ACHN (cell line): ENCODE data around the gene PHF19.
A peak's percentile ranks its signal among the peaks of the same experiment; 100 is the strongest.

Experiments used
- DNase-seq: peaks from one replicate; pipeline ENCODE4 v3.0.0-alpha.2; 2015
- in situ Hi-C: cut with HindIII; loops from 2 replicates; pipeline ENCODE4 v1.10.0; 2017; ENCODE audit warnings: low sequenced_read_pairs, low pct_ligation_motif_present, low pct_unique_long_range_greater_than_20kb

Gene PHF19

DNA sequence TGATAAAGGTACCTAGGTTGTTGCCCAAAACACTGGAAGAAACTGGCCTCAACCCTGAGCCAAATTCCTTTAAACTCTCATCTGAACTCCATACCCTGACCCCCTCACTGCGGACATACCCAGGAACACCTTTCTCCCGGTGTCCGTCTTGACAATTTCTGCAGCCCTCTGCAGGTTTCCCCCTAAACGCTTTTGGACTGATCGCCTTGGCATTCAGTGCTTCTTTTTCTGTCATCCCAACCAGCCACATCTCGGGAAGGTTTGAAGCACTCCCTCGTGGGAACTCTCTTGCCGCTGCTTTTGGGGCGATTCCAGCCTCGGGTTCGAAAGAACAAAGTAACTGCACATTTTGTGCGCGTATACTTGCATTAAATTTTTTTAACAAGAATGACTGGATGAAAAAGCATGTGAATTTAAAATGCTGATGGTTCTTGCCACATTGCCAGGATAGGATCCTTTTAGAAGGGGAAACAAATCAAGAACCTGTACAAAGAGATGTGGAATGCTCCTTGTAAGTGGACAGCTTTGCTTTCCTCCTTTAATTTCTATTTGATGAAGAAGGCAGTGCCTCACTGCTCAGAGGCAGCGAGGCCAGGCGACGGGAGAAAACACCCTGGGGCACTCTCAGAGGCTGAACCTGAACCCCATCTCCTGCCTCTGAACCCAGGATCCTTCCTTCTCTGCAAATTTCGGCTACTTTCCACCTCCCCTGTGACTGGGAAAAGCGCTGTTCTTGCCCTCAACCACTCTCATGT lies 34.9 kb downstream of the PHF19 start:
- DNase-seq, result peak; percentile 20
- in situ Hi-C loops, result no loop called here

GRCh38 chr9:120839146-120839545 lies 37.8 kb downstream of the PHF19 start:
- DNase-seq, result no peak
- in situ Hi-C loops, result no loop called here

DNA sequence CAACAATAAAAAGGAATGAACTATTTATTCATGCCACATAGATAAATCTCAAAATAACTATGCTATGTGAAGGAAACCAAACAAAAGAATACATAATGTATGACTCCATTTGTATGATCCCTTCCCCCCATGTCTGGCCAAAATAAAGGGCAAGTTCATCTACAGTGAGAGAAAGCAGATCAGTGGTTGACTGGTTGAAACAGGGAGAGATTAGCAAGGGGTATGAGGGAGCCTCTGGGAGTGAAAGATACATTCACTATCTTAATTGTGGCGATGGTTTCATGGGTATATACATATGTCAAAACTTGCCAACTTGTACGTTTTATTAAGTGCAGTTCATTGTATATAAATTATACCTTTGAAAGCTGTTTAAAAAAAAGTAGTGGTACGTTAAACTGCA lies 39.1 kb downstream of the PHF19 start:
- in situ Hi-C loops, result no loop called here
- no peak for DNase-seq

- DNase-seq, result no peak
- in situ Hi-C loops, result no loop called here
Observed at GRCh38 chr9:120833325-120833724, 43.7 kb downstream of the PHF19 start.

DNA sequence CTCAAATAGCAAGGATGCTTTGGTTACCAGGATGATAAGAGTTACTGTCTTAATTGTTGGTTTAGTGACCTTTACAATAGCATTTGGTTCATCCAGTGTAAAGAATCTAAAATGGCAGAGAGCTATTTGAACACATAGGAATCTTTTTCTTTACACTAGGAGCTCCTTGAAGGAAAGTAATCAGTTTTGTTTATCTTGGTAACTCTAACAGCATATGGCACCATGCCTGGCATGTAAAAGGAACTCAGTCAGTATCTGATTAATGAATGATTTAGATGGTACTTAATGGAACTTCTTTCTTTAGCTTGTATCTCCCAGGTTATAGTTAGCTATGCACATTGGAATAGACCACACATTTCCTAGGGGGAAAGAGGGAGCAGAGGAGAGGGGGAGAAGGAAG lies 44.2 kb downstream of the PHF19 start:
- in situ Hi-C loops, result no loop called here
- no peak for DNase-seq

DNA sequence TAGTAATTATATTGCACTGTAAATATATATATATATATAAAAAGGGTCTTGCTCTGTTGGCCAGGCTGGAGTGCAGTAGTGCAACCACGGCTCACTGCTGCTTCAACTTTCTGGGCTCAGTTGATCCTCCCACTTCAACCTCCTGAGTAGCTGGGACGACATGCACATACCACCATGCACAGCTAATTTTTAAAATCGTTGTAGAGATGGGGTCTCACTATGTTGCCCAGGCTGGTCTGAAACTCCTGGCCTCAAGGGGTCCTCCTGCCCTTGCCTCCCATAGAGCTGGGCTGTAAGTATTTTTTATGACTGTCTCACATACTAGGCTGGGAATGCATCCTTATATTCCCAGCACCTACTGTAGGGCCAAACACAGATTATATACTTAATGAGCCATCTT lies 46.1 kb downstream of the PHF19 start:
- in situ Hi-C loops, result no loop called here
- DNase-seq, result no peak

GRCh38 chr9:120830151-120830550 lies 46.8 kb downstream of the PHF19 start:
- in situ Hi-C loops, result no loop called here
- DNase-seq, result no peak

DNA sequence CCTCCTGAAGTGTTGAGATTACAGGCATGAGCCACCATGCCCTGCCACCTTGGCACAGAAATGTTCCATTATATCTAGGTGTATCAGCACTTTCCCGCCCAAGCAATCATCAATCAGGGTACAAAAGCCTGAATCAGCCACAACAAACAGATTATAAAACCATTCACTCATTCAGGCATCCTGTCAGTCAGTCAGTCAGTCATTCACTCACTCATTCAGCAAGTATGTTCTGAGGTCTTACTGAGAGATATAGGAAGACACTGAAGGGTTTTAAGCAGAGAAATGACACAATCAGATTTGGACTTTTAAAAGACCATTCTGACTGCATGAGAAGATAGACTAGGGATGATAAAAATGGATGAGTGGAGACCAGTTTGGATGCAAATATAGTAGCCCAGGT lies 47.3 kb downstream of the PHF19 start:
- in situ Hi-C loops, result no loop called here
- DNase-seq, result no peak

GRCh38 chr9:120820095-120820494 lies 56.9 kb downstream of the PHF19 start:
- in situ Hi-C loops, result no loop called here
- DNase-seq, result no peak

DNA sequence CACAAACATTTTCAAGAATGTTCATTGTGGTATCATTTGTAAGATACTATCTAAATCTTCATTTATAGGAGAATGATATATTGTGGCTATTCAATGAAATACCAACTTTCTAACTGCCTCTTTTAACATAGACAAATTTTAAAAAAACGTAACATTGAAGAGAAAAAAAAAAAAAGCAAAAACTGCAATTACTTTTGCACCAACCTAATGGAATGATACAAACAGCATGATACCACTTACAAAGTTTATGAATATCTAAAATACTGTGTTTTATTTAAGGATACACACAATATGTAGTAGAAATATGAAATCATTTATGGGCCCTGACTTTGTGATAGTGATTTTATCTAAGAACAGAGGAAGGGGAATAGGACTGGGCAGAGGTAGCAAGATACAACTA lies 58.4 kb downstream of the PHF19 start:
- in situ Hi-C loops, result no loop called here

DNA sequence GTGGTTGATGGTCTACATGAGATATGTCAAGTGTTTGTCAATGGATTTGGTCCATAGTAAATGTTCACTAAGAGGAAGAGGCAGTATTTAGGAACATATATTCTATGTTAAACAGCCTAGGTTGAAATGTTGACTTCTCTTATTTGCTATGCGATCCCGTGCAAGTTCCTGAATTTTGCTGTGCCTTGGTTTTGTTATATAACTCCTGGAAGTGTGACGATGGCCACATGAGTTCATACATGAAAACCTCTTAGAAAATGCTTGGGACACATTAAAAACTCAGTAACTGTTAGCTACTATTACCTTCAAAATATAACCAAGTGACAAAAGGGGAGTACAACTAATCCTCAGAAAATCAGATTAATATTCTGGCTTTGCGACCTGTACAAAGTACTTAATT lies 61.9 kb downstream of the PHF19 start:
- in situ Hi-C loops, result no loop called here
- DNase-seq, result no peak

More for the DNA sequence above, 58.4 kb downstream of the PHF19 start:
- DNase-seq, result no peak

GRCh38 chr9:120808931-120809330 lies 68.1 kb downstream of the PHF19 start:
- DNase-seq, result no peak
- in situ Hi-C loops, result no loop called here

DNA sequence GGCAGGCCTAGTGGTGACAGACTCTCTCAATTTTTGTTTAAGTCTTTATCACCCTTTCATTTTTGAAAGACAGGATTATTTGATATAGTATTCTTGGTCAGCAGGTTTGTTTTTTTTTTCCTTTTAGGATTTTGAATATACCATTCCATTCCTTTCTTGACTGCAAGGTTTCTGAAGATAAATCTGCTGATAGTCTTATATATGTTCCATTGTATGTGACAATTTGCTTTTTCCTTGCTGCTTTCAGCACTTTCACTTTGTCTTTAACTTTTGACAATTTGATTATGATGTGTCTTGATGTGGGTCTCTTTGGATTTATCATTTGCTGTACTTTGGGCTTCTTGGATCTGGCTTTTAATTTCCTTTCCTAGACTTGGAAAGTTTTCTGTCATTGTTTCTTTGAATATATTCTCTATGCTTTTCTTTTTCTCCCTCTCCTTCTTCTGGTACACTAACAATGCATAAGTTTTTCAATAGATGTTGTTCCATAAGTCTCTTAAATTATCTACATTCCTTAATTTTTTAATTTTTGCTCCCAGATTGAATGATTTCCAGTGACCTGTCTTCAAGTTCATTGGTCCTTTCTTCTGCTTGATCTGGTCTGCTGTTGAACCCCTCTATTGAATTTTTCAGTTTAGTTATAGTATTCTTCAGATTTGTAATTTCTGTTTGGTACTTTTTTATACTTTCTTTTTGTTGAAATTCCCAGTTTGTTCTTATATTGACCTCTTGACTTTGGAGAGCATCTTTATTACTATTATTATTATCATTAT lies 69.2 kb downstream of the PHF19 start:
- DNase-seq, result no peak
- in situ Hi-C loops, result no loop called here
